ENCODE data around the gene TSPAN31.

DNA sequence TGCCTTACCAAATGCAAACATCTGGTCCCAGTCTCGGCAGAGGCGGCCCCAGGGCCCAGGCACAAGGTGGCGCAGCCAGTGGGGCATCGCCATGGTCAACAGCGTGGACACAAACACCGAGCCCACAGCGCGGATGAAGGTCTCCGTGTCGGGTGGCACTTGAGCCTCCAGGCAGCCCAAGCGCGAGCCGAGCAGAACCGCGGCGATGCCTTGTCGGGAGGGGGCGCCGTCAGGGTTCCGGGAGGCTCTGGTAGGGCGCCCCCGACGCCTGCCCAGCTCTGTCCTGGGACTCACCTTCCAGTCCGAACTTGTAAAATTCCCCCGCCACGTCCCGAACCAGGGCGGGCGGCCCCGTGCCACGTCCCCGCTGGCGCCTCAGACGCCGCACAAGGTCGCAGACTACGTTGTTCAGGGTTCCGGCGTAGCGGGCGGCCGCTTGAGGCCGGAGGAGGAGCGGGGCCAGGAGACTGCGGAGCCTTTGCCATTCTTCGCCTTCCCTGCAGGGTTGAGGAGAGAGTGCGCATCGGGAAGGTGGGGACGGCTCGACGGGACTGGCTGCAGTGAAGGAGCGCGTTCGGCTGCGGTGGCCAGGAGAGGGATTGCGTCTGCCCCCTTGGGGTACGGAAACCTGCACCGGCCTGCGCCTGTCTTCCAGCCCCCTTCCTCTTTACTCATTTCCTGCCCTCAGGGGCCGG is 20.3 kb downstream of the TSPAN31 start:
- TF ChIP-seq CTCF (IDR thresholded peaks at IDR 0.05; ENCODE audit: low read length) (peak; percentile 65), EZH2 (IDR thresholded peaks at IDR 0.05; ENCODE audit: borderline replicate concordance, low read length) (no peak)
